Loucy (cell line): ENCODE data around the gene GPC5.

Source experiments
- H2AFZ ChIP-seq: fragments of 200-600 bp; sonication (generic); 2 replicates; pipeline ENCODE4 v1.6.0; 2016; ENCODE audit warnings: antibody characterized with exemption, mild to moderate bottlenecking, low read length, moderate library complexity
- H3F3A ChIP-seq: fragments of 200-600 bp; 2 replicates; pipeline ENCODE4 v1.6.0; 2016; ENCODE audit warnings: antibody characterized with exemption, low read depth, mild to moderate bottlenecking
- H3K27me3 ChIP-seq: fragments of 200-600 bp; sonication (generic); 2 replicates; pipeline ENCODE4 v1.6.1; 2014; ENCODE audit warnings: low read length, mild to moderate bottlenecking; ENCODE audit not compliant: insufficient read depth, poor library complexity, severe bottlenecking
- H3K36me3 ChIP-seq: fragments of 200-600 bp; sonication (generic); 2 replicates; pipeline ENCODE4 v1.6.1; 2016; ENCODE audit warnings: low read length; ENCODE audit not compliant: insufficient read depth
- H3K4me1 ChIP-seq: fragments of 200-600 bp; sonication (generic); 2 replicates; pipeline ENCODE4 v1.5.1; 2014; ENCODE audit warnings: low read length, mild to moderate bottlenecking; ENCODE audit not compliant: insufficient read depth, poor library complexity, severe bottlenecking
- H3K4me2 ChIP-seq: fragments of 200-600 bp; sonication (generic); 2 replicates; pipeline ENCODE4 v1.6.0; 2014; ENCODE audit warnings: antibody characterized with exemption, low read length, low read depth, mild to moderate bottlenecking; ENCODE audit not compliant: poor library complexity, severe bottlenecking
- H3K4me3 ChIP-seq: fragments of 200-600 bp; sonication (generic); 2 replicates; pipeline ENCODE4 v1.5.1; 2014; ENCODE audit warnings: low read length, mild to moderate bottlenecking, mixed read lengths; ENCODE audit not compliant: poor library complexity, severe bottlenecking
- H3K79me2 ChIP-seq: fragments of 200-600 bp; sonication (generic); 2 replicates; pipeline ENCODE4 v1.6.1; 2014; ENCODE audit warnings: low read length; ENCODE audit not compliant: insufficient read depth
- H3K9ac ChIP-seq: fragments of 200-600 bp; sonication (generic); 2 replicates; pipeline ENCODE4 v1.6.0; 2014; ENCODE audit warnings: mild to moderate bottlenecking, low read depth, low read length, moderate library complexity; ENCODE audit not compliant: poor library complexity, severe bottlenecking
- H3K9me2 ChIP-seq: fragments of 200-600 bp; sonication (generic); replicated peaks from 2 replicates; pipeline ENCODE4 v1.6.1; 2016; ENCODE audit warnings: low read depth, low read length, mixed read lengths
- H3K9me3 ChIP-seq: fragments of 200-600 bp; sonication (generic); 2 replicates; pipeline ENCODE4 v1.6.1; 2014; ENCODE audit warnings: mild to moderate bottlenecking, antibody characterized with exemption, low read length, low read depth; ENCODE audit not compliant: insufficient read depth
- H4K20me1 ChIP-seq: fragments of 200-600 bp; sonication (generic); 2 replicates; pipeline ENCODE4 v1.6.0; 2014; ENCODE audit warnings: antibody characterized with exemption, low read length, mild to moderate bottlenecking; ENCODE audit not compliant: insufficient read depth, poor library complexity, severe bottlenecking
- EZH2phosphoT487 ChIP-seq: fragments of 200-600 bp; IDR thresholded peaks from 2 replicates; pipeline ENCODE4 v1.6.1; 2018; ENCODE audit warnings: antibody characterized with exemption, mild to moderate bottlenecking, moderate library complexity, borderline replicate concordance
- TF ChIP-seq, protein P1 (sequence below): fragments of 200-600 bp; sonication (generic); conservative IDR thresholded peaks from 2 replicates; pipeline ENCODE4 v1.5.1; 2014; ENCODE audit warnings: mild to moderate bottlenecking, antibody characterized with exemption, low read length

Gene GPC5

GRCh38 chr13:92849381-92849780, 1451.0 kb downstream of the GPC5 start:
- TF ChIP-seq EZH2phosphoT487 = no peak
- TF ChIP-seq, protein P1, sequence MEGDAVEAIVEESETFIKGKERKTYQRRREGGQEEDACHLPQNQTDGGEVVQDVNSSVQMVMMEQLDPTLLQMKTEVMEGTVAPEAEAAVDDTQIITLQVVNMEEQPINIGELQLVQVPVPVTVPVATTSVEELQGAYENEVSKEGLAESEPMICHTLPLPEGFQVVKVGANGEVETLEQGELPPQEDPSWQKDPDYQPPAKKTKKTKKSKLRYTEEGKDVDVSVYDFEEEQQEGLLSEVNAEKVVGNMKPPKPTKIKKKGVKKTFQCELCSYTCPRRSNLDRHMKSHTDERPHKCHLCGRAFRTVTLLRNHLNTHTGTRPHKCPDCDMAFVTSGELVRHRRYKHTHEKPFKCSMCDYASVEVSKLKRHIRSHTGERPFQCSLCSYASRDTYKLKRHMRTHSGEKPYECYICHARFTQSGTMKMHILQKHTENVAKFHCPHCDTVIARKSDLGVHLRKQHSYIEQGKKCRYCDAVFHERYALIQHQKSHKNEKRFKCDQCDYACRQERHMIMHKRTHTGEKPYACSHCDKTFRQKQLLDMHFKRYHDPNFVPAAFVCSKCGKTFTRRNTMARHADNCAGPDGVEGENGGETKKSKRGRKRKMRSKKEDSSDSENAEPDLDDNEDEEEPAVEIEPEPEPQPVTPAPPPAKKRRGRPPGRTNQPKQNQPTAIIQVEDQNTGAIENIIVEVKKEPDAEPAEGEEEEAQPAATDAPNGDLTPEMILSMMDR = no peak
- Histone ChIP-seq H2AFZ (no peak overlapping the region), H3F3A (no peaks in the 10 kb centered on the region), H3K9me2 (no peaks in the 10 kb centered on the region), H3K4me3 (no peak overlapping the region), H3K9me3 (no peaks in the 10 kb centered on the region), H3K36me3 (no peaks in the 10 kb centered on the region), H3K27me3 (no peaks in the 10 kb centered on the region), H3K4me1 (no peaks in the 10 kb centered on the region), H3K9ac (no peak overlapping the region), H3K4me2 (no peak overlapping the region), H3K79me2 (no peaks in the 10 kb centered on the region), H4K20me1 (no peaks in the 10 kb centered on the region)

GRCh38 chr13:92864584-92865284, 1466.3 kb downstream of the GPC5 start:
- Histone ChIP-seq H3K9me2 (no peaks in the 10 kb centered on the region), H3K4me1 (no peaks in the 10 kb centered on the region), H3K9me3 (no peaks in the 10 kb centered on the region), H3K27me3 (no peaks in the 10 kb centered on the region), H3F3A (no peaks in the 10 kb centered on the region), H2AFZ (no peak overlapping the region), H3K79me2 (no peaks in the 10 kb centered on the region), H3K9ac (no peak overlapping the region), H3K4me2 (no peak overlapping the region), H4K20me1 (no peaks in the 10 kb centered on the region), H3K4me3 (no peak overlapping the region), H3K36me3 (no peaks in the 10 kb centered on the region)
- TF ChIP-seq, protein P1 = no peak
- no peak for TF ChIP-seq EZH2phosphoT487

GRCh38 chr13:92873029-92873428, 1474.6 kb downstream of the GPC5 start:
- H3K27me3 ChIP-seq = no peaks in the 10 kb centered on the region
- no peaks in the 10 kb centered on the region for H3K36me3 ChIP-seq
- H3K79me2 ChIP-seq = no peaks in the 10 kb centered on the region
- no peak overlapping the region for H3K9ac ChIP-seq
- TF ChIP-seq, protein P1 = no peak
- no peak for TF ChIP-seq EZH2phosphoT487
- H3K4me3 ChIP-seq = no peak overlapping the region
- no peak overlapping the region for H2AFZ ChIP-seq
- H3K9me3 ChIP-seq = no peaks in the 10 kb centered on the region
- H3K4me1 ChIP-seq = no peaks in the 10 kb centered on the region
- H4K20me1 ChIP-seq = no peaks in the 10 kb centered on the region
- no peaks in the 10 kb centered on the region for H3K9me2 ChIP-seq
- H3F3A ChIP-seq = no peaks in the 10 kb centered on the region
- no peak overlapping the region for H3K4me2 ChIP-seq
